ENCODE measurements around the gene MYO1A. TPM values are rescaled to one million over a fixed set of nuclear protein-coding genes. Genes with fewer than 3 reads are reported as not detected.
"Not testable (repeated sequence)": the region's sequence is repeated elsewhere in the genome, so short reads cannot be mapped to it uniquely, and the experiment has no call there.

MYO1A gene
- total RNA-seq, 1 experiment from 2014 or later, result not detected

DNA sequence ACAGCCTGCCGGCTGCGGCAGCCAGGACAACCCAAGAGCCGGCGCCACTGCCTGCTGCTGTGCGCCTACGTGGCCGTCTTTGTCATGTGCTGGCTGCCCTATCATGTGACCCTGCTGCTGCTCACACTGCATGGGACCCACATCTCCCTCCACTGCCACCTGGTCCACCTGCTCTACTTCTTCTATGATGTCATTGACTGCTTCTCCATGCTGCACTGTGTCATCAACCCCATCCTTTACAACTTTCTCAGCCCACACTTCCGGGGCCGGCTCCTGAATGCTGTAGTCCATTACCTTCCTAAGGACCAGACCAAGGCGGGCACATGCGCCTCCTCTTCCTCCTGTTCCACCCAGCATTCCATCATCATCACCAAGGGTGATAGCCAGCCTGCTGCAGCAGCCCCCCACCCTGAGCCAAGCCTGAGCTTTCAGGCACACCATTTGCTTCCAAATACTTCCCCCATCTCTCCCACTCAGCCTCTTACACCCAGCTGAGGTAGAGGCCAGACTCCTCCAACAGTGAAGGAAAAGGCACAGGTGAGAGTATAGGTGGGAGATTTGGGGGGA is 53.9 kb downstream of the MYO1A start:
- DNase-seq (ENCODE audit: low read depth), result no peak

DNA sequence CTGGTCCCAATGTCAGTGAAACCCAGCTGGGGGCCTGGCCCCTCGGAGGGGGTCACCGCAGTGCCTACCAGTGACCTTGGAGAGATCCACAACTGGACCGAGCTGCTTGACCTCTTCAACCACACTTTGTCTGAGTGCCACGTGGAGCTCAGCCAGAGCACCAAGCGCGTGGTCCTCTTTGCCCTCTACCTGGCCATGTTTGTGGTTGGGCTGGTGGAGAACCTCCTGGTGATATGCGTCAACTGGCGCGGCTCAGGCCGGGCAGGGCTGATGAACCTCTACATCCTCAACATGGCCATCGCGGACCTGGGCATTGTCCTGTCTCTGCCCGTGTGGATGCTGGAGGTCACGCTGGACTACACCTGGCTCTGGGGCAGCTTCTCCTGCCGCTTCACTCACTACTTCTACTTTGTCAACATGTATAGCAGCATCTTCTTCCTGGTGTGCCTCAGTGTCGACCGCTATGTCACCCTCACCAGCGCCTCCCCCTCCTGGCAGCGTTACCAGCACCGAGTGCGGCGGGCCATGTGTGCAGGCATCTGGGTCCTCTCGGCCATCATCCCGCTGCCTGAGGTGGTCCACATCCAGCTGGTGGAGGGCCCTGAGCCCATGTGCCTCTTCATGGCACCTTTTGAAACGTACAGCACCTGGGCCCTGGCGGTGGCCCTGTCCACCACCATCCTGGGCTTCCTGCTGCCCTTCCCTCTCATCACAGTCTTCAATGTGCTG is 54.6 kb downstream of the MYO1A start:
- DNase-seq (ENCODE audit: low read depth), result no peak

DNA sequence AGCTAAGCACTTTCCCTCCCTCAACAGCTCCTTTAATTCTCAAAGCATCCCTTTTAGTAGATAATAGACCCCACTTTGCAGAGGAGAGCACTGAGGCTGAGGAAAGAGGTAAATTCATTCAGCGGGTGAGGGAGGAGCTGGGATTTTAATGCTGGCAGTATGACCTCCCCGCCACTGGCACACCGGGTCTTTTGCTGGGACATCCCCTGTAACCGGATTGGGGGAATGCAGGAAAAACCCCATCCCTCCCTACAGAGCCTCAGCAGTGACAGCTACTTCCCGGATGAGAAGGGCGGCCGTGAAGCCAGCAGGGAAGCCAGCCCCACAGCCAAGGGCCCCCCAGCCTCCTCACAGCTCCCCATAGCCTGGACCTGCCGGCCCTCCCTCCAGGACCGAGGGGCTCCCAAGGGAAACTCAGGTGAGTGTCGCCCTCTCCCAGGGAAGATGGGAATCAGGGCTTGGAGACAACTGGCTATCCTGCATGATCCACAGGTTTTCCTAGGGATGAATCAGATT is 55.6 kb downstream of the MYO1A start:
- DNase-seq (ENCODE audit: low read depth), result no peak

DNA sequence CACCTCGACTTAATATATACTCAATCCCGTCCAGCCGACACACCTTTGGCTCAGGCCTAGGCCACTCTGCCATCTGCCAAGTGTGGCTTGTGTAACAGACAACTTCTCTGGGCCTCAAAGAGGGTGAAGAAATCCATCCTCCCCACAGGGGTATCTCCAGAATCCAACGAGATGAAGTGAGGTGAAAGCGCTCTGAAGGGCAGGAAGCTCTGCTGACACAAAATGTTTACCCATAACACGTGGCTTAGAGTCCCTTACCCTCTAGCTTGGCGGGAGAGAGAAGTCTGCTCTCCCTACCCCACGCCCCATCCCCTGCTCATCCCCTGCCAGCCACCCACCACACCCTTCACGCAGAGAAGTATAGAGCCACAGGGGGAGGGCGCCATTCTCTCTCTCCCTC is 56.6 kb downstream of the MYO1A start:
- DNase-seq (ENCODE audit: low read depth), result no peak

DNA sequence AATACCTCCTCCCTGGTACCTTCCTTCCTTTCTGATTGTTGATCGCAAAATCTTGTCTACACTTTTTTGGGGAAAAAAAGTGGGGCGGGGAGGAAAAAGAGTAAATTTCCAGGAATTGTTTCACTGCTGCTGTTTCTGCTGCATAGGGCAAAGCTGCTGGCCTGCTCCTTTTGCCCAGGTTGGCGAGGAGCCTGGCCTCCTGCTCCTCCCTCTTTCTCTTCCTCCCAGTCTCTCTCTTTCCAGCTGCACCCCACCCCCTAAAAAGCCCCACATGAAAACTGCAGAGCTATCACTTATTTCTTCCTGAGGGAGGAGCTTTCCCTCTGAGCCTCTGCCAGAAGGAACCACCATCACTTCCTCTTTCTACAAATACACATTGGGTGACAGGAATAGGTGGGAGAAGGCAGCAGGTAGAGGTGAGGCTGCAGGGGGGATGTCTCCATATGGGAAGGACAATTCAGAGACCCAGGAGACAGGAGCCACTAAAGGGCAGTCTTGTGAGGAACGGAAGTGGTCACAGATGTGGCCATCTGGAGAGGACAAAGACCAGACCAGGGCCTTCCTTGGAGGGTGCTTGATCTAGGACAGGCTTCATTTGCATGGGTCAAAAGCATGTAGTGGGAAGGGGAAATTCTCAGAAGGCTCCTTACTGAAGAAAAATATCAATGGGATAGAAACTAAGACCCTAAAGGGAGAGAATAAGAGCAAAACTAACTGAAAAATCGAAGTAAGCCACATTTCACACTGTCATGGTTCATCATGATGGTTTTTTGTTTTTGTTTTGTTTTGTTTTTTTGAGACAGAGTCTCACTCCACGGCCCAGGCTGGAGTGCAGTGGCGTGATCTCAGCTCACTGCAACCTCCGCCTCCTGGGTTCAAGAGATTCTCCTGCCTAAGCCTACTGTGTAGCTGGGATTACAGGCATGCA is 58.3 kb downstream of the MYO1A start:
- peak; percentile 13 for DNase-seq (ENCODE audit: low read depth)

DNA sequence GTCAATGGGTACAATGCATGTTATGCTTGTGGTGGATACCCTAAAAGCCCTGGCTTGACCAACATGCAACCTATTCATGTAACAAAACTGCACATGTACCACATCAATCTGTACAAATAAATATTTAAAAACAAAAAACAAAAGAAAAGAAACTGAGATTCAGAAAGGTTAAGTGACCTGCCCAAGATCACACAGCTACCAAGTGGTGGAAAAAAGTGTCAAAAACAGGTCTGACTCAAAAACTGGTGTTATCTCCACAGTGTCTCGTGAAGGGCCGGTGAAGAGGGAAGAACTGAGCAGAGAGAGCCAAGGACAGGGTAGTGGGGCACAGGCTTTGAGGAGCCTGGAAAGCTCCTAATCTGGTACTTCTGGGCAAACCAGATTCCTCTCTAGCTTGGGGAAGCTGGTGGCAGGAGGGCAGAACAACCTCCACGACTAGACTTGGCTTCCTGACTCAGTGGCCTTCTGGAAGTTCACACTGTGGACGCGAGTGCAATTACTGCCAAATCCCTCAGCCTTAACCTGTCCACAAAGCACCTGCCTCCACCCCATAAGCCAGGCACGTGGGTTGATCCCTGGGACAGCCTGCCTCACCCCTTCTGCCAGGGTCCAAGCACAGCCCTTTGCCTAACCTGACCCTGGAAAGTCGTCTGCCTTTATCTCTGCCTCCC is 59.1 kb downstream of the MYO1A start:
- no peak for DNase-seq (ENCODE audit: low read depth)

DNA sequence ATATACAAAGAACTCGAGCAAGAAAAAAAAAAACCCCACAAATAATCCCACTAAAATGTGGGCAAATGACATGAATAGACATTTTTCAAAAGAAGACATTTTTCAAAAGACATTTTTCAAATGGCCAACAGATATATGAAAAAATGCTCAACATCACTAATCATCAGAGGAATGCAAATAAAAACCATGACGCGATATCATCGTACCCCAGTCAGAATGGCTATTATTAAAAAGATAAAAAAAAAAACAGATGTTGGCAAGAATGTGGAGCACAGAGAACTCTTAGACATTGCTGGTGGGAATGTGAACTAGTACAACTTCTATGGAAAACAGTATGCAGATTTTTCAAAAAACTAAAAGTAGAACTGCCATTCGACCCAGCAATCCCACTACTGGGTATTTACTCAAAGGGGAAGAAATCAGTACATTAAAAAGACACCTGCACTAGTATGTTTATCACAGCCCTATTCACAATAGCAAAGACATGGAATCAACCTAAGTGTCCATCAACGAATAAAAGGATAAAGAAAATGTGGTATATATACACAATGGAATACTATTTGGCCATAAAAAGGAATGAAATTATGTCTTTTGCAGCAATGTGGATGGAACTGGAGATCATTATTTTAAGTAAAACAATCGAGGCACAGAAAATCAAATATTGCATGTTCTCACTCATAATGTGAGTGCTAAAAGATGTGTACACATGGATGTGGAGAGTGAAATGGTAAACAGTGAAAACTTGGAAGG is 59.9 kb downstream of the MYO1A start:
- no peak for DNase-seq (ENCODE audit: low read depth)

DNA sequence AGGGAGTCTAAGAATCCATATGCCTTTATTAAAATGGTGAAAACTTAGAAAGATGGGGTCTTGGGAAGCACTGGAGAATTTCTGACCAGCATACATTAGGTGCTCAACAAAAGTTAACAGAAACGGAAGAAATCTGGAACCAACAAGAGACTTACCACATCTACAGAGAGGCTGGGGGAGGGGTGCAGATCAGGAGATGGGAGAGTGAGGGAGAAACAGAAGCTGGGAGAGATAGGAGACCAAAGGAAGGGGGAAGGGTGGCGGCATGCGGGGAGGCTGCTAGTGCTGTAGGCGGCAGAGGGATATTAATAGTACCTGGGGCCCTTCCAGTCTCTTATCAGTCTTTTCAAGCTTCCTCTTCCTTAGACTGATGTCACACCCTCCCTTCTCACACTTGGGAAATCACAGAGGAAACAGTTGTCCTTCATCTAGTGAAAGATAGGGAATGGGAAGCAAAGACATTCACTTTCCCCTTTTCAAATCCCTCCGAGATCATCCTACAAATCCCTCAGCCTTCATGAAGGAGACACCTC is 61.7 kb downstream of the MYO1A start:
- DNase-seq (ENCODE audit: low read depth), result peak; percentile 26

DNA sequence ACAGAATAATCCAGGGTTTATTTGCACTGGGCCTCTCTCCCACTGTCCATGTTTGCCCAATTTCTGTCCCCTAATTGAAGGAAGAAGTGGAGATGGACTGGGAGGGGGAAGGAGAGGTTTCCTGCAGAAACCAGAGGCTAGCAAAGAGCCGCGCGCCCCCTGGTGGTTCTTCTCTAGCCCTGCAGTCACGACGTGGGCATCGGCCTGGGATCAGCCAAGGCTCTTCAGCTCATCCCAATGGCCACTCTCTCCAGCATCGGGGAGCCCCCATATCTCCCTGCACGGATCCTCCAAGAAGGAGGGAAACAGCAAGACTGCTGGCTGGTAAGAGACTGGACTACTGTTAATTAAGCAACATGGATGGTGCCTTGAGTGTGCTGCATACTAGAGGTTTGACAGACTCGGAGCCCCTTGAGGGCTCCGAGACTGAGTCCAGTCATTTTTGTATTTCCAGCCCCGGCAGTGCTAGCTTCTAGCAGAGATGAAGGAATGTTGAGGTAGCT is 62.3 kb downstream of the MYO1A start:
- DNase-seq (ENCODE audit: low read depth), result peak; percentile 73

DNA sequence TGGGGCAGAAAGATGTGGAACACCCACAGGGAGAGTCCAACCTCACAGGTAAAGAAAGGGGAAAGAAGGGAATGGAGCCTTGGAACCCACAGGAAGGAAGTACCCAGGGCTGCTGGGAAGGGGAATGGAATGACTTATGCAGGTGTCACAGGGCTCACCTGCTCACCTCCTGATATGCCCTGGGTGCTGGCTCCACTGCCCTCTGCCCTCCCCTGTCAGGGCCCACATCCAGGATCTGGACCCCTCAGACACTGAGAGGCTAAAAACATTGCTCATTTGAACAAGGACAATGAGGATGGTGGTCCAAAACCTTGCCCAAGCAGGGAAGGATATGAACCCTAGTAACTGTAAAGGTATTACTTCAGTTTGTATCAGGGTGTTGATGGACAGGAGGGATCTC is 62.9 kb downstream of the MYO1A start:
- no peak for DNase-seq (ENCODE audit: low read depth)

DNA sequence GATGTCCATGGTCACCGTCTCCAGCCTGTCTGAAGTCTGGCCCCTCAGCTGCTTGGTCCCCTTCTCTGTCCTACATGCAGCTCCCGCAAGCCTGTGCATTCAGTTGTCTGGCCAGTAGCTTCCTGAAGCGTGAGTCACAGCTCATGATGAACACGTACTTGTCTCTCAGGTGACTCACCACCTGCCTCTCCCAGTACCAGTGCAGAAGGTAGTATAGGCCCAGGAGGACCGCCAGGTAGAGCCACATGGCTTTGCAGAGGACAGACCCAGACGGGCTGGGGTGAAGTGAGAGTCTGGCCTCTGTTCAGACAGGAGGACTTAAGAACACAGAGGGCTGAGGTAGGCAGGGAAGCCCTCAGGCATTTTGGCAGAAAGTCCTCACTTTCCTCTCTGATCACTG is 64.2 kb downstream of the MYO1A start:
- peak; percentile 45 for DNase-seq (ENCODE audit: low read depth)

DNA sequence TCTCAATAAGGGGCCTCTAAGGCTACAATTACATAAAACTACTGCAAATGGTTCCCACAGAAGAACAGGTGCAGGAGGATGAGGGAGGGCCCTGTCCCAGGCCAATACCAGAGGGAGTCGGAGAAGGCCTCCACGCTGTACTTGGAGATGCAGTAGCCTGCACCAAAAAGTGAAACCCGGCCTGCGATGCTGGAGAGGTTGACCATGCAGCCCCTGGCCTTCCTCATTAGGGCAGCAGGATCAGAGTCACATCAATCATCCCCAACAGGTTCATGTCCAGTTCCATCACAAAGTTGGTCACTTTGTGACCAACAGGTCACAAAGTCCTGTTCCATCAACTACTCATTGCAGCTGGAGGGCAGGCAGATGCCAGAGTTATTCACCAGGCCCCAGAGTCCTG is 66.5 kb downstream of the MYO1A start:
- no peak for DNase-seq (ENCODE audit: low read depth)

DNA sequence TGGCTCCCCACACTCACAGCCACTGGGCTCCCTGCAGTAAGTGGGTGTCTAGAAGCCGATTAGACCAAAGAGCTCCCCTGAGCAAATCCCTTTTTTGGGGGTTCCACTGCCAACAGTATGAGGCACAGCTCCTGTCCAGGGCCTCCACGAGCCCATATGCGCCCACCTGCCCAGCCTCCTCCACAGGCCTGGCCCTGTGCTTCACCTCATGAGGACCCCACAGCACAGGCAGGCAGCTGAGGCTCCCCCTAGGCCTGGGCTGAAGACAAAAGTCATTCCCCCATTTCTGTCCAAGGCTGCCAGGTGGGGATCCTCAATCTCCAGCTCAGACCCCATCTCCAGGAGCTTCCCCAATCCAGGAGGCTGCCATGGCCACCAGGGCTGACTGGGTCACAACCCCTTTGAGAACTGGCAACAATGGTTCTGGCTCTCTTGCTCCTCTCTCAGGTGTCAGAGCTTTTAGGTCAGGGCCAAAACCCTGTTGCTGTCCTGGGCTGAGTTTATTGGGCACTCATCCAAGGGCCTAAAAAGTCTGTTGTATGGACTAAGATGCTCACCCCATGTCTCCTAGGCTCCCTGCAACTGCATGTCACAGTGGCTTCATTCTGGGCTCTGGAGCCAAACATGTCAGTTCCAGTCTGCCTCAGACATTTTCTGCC is 67.2 kb downstream of the MYO1A start:
- not testable (repeated sequence) for DNase-seq (ENCODE audit: low read depth)

DNA sequence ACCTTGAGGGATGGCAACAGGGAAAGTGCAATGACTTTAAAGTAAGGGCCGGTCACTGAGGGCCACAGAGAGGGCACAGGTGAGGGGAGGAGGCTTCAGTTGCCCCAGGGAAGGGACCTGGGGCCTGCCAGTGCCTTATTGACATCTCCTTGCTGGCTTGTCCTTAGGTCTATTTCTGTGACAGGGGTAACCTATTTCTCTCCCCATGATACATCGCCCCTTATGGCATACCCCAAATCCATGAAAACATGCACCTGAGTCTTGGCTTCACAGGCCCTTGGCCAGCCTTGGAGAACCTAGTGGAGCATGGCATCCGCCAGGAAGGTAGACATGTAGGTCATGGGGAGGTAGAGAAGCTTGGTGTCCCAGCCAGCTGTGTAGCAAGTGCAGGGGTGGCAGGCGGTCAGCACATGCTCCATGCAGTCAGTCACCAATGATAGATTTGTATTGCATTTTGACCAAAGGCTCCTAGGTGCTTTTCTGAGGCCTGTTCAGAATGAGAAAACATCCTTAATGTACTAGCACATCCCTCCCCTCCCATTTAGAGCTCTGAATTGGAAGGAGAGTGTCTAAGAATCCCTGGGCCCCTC is 68.9 kb downstream of the MYO1A start:
- no peak for DNase-seq (ENCODE audit: low read depth)

DNA sequence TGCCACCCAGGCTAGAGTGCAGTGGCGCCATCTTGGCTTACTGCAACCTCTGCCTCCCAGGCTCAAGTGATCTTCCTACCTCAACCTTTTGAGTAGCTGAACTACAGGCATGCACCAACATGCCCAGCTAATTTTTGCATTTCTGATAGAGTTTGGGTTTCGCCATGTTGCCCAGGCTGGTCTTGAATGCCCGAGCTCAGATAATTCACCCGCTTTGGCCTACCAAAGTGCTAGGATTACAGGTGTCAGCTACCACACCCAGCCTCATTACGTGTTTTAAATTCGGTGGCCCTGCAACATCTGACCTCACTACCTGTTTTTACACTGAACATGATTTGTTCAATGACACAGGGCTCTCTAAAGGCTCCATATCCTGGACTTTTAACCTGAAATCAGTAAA is 69.7 kb downstream of the MYO1A start:
- no peak for DNase-seq (ENCODE audit: low read depth)

DNA sequence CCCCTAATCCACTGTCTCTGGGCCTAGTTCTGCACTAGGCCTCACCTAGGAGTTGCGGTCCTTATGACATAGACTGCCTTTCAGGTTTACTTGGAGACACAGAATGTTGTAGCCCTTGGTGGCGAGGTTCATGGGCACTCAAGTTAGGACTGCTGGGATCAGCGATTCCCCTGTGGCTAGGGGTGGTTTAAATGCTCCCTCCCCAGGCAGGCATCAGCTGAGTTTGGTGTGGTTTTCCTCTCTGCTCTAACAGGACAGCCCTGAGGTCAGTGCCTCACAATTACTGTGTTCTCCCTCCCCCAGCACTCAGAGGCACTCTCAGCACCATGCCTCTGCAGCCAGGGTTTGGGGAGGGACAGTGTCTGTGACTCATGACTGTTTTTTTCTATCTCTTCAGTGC is 70.3 kb downstream of the MYO1A start:
- DNase-seq (ENCODE audit: low read depth), result no peak

All from RPMI7951 (cell line).